Natural killer cell (primary cell): ENCODE results near the gene M1AP. TPM values are rescaled to one million over a fixed set of nuclear protein-coding genes. Genes with fewer than 3 reads are reported as not detected.

Source experiments
- ATAC-seq, 3 donors: fragments of 150-1000 bp in 2 of 3; fragments of 200-7000 bp in 1 of 3; cut with Tn5 transposase; 1 replicate in 1 of 3; 2 replicates in 2 of 3; pipeline ENCODE4 v1.10.0; 2021; ENCODE audit warnings: mild to moderate bottlenecking in 2 of 3, moderate library complexity in 2 of 3
- DNase-seq, 2 donors: peaks; one replicate each; pipeline versions ENCODE4 v3.0.0 to v3.0.0-alpha.2; 2013 to 2021; ENCODE audit warnings: mixed read lengths in 1 of 2
- H3K27ac ChIP-seq: one replicate; pipeline ENCODE4 v1.5.1; 2013; ENCODE audit warnings: mild to moderate bottlenecking, low read length
- H3K27me3 ChIP-seq: one replicate; pipeline ENCODE4 v1.6.1; 2013; ENCODE audit warnings: low read length; ENCODE audit not compliant: control insufficient read depth, insufficient read depth
- H3K36me3 ChIP-seq: one replicate; pipeline ENCODE4 v1.6.1; 2013; ENCODE audit warnings: low read length; ENCODE audit not compliant: control insufficient read depth, insufficient read depth
- H3K4me1 ChIP-seq: one replicate; pipeline ENCODE4 v1.6.1; 2013; ENCODE audit warnings: low read length; ENCODE audit not compliant: control insufficient read depth, insufficient read depth
- H3K4me3 ChIP-seq: one replicate; pipeline ENCODE4 v1.5.1; 2013; ENCODE audit warnings: low read length
- H3K9me3 ChIP-seq: one replicate; pipeline ENCODE4 v1.6.1; 2013; ENCODE audit warnings: low read length; ENCODE audit not compliant: control insufficient read depth, insufficient read depth
- H3K27ac Mint-ChIP-seq, 2 donors: one replicate each; pipeline ENCODE4 v1.8.0; 2022; ENCODE audit warnings: mild to moderate bottlenecking in 2 of 2, mixed read lengths in 2 of 2, moderate library complexity in 1 of 2
- H3K27me3 Mint-ChIP-seq, 2 donors: one replicate each; pipeline ENCODE4 v1.8.0; 2022; ENCODE audit warnings: low read depth in 2 of 2, mixed read lengths in 2 of 2
- H3K36me3 Mint-ChIP-seq: one replicate; pipeline ENCODE4 v1.8.0; 2022; ENCODE audit warnings: mixed read lengths
- H3K4me1 Mint-ChIP-seq, 2 donors: one replicate each; pipeline ENCODE4 v1.8.0; 2022; ENCODE audit warnings: mixed read lengths in 2 of 2
- H3K4me3 Mint-ChIP-seq: one replicate; pipeline ENCODE4 v1.8.0; 2022; ENCODE audit warnings: mild to moderate bottlenecking, moderate library complexity, mixed read lengths
- H3K9me3 Mint-ChIP-seq, 2 donors: one replicate each; pipeline ENCODE4 v1.8.0; 2022; ENCODE audit warnings: mixed read lengths in 2 of 2
- WGBS: methylation state at CpG from one replicate; pipeline ENCODE4 v1.1.7; 2013; ENCODE audit warnings: missing lambda C conversion rate; ENCODE audit not compliant: insufficient coverage; 5-methylcytosine and 5-hydroxymethylcytosine counted together
- intact Hi-C: fragments of 100-400 bp; cut with micrococcal nuclease; formaldehyde crosslinking; loops from one replicate; pipeline ENCODE4 v1.14.2; 2022
- total RNA-seq, 4 donors: library from RNA; stranded (reverse); fragments of 120-200 nt in 1 of 4; gene quantifications; one replicate each; pipeline versions ENCODE4 v1.2.3 to v1.2.4, GENCODE V29; 2013 to 2022
- TF ChIP-seq, protein P1 (sequence below): fragments of 200-600 bp; IDR thresholded peaks from one replicate; pipeline ENCODE4 v1.8.0; 2022; ENCODE audit warnings: antibody characterized with exemption

Gene M1AP
- total RNA-seq, 3 donors from 2014 or later (not counting 1 experiment from before 2014, with no cell fraction given) = not detected

DNA sequence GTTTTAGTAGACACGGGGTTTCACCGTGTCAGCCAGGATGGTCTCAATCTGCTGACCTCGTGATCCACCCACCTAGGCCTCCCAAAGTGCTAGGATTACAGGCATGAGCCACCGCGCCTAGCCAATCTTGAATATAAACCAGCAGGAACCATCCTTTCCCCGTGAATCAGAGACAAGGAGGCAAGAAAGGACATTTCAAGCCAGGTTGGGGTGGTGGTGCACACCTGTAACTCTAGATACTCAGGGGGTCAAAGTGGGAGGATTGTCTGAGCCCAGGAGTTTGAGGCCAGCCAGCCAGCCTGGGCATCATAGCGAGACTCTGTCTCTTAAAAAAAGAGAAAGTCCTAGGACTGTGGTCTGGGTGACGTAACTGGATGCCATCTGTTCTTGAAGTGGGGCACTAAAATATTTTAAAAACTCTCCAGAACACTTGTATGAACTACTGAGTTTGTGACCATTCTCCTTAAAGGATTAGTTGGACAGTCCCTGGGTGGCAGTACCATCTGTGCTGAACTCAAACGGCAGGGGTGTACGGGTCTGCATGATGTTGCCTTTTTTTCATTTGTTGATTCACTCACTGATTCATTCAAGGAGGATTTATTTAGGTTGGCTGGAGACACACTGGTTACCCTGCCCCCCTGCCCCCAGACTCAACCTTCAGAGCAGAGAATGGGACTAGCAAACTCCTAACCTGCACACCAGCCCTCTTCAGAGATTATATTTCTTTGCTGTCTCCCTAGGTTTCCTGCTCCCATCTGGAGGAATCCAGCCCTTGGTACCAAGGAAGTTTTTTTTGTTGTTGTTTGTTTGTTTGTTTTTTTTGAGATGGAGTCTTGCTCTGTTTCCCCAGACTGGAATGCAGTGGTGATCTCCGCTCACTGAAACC is 136.8 kb downstream of the M1AP start:
- H3K9me3 Mint-ChIP-seq = no peaks in the 10 kb centered on the region
- 38% methylated on average over 11 of the region's 11 CpGs for WGBS
- H3K4me3 Mint-ChIP-seq = no peak overlapping the region
- intact Hi-C loops = no loop called here
- no peak for ATAC-seq
- H3K27me3 Mint-ChIP-seq = peaks cover 35 to 55% of the 10 kb centered on the region in 2 donors
- DNase-seq = no peak
- Histone ChIP-seq H3K36me3 (no peaks in the 10 kb centered on the region), H3K9me3 (no peaks in the 10 kb centered on the region), H3K4me3 (no peak overlapping the region), H3K27me3 (peaks cover 46% of the 10 kb centered on the region), H3K27ac (no peak overlapping the region), H3K4me1 (peaks cover 43% of the 10 kb centered on the region)
- H3K36me3 Mint-ChIP-seq = no peaks in the 10 kb centered on the region
- H3K27ac Mint-ChIP-seq = no peak overlapping the region
- H3K4me1 Mint-ChIP-seq = peaks cover 30 to 34% of the 10 kb centered on the region in 2 donors
- TF ChIP-seq, protein P1, sequence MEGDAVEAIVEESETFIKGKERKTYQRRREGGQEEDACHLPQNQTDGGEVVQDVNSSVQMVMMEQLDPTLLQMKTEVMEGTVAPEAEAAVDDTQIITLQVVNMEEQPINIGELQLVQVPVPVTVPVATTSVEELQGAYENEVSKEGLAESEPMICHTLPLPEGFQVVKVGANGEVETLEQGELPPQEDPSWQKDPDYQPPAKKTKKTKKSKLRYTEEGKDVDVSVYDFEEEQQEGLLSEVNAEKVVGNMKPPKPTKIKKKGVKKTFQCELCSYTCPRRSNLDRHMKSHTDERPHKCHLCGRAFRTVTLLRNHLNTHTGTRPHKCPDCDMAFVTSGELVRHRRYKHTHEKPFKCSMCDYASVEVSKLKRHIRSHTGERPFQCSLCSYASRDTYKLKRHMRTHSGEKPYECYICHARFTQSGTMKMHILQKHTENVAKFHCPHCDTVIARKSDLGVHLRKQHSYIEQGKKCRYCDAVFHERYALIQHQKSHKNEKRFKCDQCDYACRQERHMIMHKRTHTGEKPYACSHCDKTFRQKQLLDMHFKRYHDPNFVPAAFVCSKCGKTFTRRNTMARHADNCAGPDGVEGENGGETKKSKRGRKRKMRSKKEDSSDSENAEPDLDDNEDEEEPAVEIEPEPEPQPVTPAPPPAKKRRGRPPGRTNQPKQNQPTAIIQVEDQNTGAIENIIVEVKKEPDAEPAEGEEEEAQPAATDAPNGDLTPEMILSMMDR = no peak

DNA sequence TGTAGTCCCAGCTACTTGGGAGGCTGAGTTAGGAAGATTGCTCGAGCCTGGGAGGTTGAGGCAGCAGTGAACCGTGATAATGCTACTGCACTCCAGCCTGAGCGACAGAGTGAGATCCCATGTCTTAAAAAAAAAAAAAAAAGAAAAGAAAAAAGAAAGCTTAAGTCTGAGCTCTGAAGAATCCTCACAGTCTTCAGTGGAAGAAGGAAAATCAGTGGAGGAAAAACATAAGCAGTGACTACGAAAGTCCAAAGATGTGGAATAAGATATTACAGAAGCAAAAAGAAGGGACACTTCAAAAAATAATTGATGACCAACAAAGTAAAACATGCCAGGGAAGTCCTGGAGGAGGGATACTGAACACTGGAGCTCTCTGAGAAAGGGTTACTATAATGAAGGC is 137.9 kb downstream of the M1AP start:
- Mint-ChIP-seq H3K27ac (no peak overlapping the region), H3K36me3 (no peaks in the 10 kb centered on the region), H3K27me3 (peaks cover 29 to 45% of the 10 kb centered on the region in 2 donors), H3K9me3 (no peaks in the 10 kb centered on the region), H3K4me1 (peaks cover 28 to 33% of the 10 kb centered on the region in 2 donors), H3K4me3 (no peak overlapping the region)
- peaks cover 7% of the 10 kb centered on the region for H3K36me3 ChIP-seq
- TF ChIP-seq, protein P1 = no peak
- H3K9me3 ChIP-seq = no peaks in the 10 kb centered on the region
- DNase-seq = no peak
- no peak overlapping the region for H3K4me3 ChIP-seq
- 85% methylated on average over 4 of the region's 4 CpGs for WGBS
- intact Hi-C loops = no loop called here
- no peak for ATAC-seq
- peaks cover 39% of the 10 kb centered on the region for H3K27me3 ChIP-seq
- H3K4me1 ChIP-seq = peaks cover 44% of the 10 kb centered on the region
- no peak overlapping the region for H3K27ac ChIP-seq

DNA sequence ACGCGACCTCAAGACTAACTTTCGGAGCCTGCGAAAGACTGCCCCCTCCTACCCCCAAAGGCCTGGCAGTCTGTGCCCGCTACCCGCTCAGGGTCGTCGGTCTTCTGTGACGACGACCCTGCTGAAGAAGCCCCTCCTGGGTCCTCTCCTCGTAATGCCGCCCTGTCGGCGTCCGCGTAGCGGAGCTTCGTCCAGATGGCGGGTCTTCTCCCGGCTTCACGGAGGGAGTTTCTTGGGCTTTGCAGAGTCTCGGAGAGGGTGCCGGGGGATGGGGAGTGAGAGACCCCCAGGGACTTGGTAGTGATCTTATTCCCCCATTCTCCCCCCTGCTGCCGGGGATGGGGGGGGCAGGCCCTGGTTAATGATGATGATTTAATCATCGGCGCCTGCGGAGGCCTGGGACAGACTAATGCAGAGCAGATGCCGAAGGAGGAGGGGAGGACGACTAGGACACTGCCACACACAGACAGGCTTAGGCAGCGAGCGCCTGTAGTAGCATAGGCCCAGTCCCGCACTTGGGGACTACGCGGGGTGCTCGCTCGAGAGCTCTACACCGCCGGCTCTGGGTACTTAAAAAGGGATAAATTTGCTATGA is 140.1 kb downstream of the M1AP start:
- Histone ChIP-seq H3K36me3 (peaks cover 7% of the 10 kb centered on the region), H3K27ac (peak overlapping the region; percentile 97), H3K4me1 (peaks cover 39% of the 10 kb centered on the region), H3K4me3 (peak overlapping the region; percentile 86), H3K9me3 (no peaks in the 10 kb centered on the region), H3K27me3 (peaks cover 18% of the 10 kb centered on the region)
- Mint-ChIP-seq H3K4me3 (peak overlapping the region; percentile 100), H3K9me3 (no peaks in the 10 kb centered on the region), H3K27me3 (peaks cover 25 to 35% of the 10 kb centered on the region in 2 donors), H3K27ac (peak overlapping the region; percentile 100), H3K4me1 (peaks cover 38 to 52% of the 10 kb centered on the region in 2 donors), H3K36me3 (no peaks in the 10 kb centered on the region)
- TF ChIP-seq, protein P1 = no peak
- ATAC-seq (peak in 1 of 3 donors; percentile 4), DNase-seq (peak in 1 of 2 donors; percentile 47)
- intact Hi-C loops = loop anchor here (1.0 kb wide), 3 partner anchors 21 to 50 kb away; partner anchors contain the start of genes AUP1, HTRA2, TTC31 and WBP1
- WGBS = 18% methylated on average over 35 of the region's 38 CpGs

Other genes with a start within 250 kb of the M1AP start
- 1 to 10 TPM; 1.7 to 3.2 (median 1.7) TPM for gene C2orf81, start 226.7 kb downstream of the M1AP start, total RNA-seq
- 10 to 100 TPM; 28.0 to 35.3 (median 28.0) TPM for gene WDR54, start 226.6 kb downstream of the M1AP start, total RNA-seq
- 10 to 100 TPM; 11.0 to 26.5 (median 15.1) TPM for gene RTKN, start 206.4 kb downstream of the M1AP start, total RNA-seq
- gene INO80B, start 193.2 kb downstream of the M1AP start, total RNA-seq = 10 to 100 TPM; 34.0 to 48.0 (median 37.7) TPM
- gene WBP1, start 189.9 kb downstream of the M1AP start, total RNA-seq = 10 to 100 TPM; 65.1 to 68.3 (median 65.4) TPM
- gene MOGS, start 182.9 kb downstream of the M1AP start, total RNA-seq = 10 to 100 TPM; 87.0 to 93.4 (median 91.5) TPM
- gene MRPL53, start 175.7 kb downstream of the M1AP start, total RNA-seq = 10 to 100 TPM; 42.4 to 49.7 (median 42.4) TPM
- gene CCDC142, start 165.3 kb downstream of the M1AP start, total RNA-seq = 10 to 100 TPM; 14.9 to 25.2 (median 15.6) TPM
- 10 to 100 TPM; 51.3 to 59.7 (median 53.1) TPM for gene TTC31, start 165.2 kb downstream of the M1AP start, total RNA-seq
- gene LBX2, start 148.7 kb downstream of the M1AP start, total RNA-seq = 1 to 10 TPM; 1.7 to 1.9 (median 1.8) TPM
- 10 to 100 TPM; 22.9 to 35.9 (median 33.2) TPM for gene PCGF1, start 140.6 kb downstream of the M1AP start, total RNA-seq
- gene TLX2, start 133.9 kb downstream of the M1AP start, total RNA-seq = under 1 TPM in 2 of 3 donors, not detected in 1; 0.23 to 0.45 TPM
- gene DQX1, start 122.1 kb downstream of the M1AP start, total RNA-seq = under 1 TPM in 2 of 3 donors, not detected in 1; 0.21 to 0.43 TPM
- gene AUP1, start 118.6 kb downstream of the M1AP start, total RNA-seq = 100 to 1,000 TPM; 234 to 242 (median 237) TPM
- gene HTRA2, start 118.4 kb downstream of the M1AP start, total RNA-seq = 10 to 100 TPM; 32.1 to 47.6 (median 45.2) TPM
- gene LOXL3, start 94.4 kb downstream of the M1AP start, total RNA-seq = 1 to 10 TPM in 1 of 3 donors, under 1 TPM in 2; 0.43 to 2.0 (median 0.93) TPM
- 10 to 100 TPM; 17.4 to 24.9 (median 23.9) TPM for gene DOK1, start 93.6 kb downstream of the M1AP start, total RNA-seq
- 10 to 100 TPM in 2 of 3 donors, 1 to 10 TPM in 1; 7.3 to 18.0 (median 10.8) TPM for gene SEMA4F, start 5.9 kb upstream of the M1AP start, total RNA-seq
- 1 to 10 TPM; 1.6 to 9.4 (median 3.5) TPM for gene HK2, start 185.8 kb upstream of the M1AP start, total RNA-seq